HG03097 (cell line): ENCODE data around the gene ZNF804A.
A peak's percentile ranks its signal among the peaks of the same experiment; 100 is the strongest.

Experiments used
- ATAC-seq: cut with Tn5 transposase; IDR thresholded peaks from one replicate; pipeline ENCODE4 v1.9.1; 2021; ENCODE audit not compliant: unreplicated experiment, low FRiP score

The ZNF804A gene

GRCh38 chr2:184598316-184599053 lies at the start of gene ZNF804A:
Gene ZNF804A (plus strand): TSS chr2:184598529. CDS start chr2:184598960, 431 bp downstream.
- ATAC-seq: peak; percentile 89

- ATAC-seq: no peak
Measured at GRCh38 chr2:184549153-184549552, 49.2 kb upstream of the ZNF804A start.

DNA sequence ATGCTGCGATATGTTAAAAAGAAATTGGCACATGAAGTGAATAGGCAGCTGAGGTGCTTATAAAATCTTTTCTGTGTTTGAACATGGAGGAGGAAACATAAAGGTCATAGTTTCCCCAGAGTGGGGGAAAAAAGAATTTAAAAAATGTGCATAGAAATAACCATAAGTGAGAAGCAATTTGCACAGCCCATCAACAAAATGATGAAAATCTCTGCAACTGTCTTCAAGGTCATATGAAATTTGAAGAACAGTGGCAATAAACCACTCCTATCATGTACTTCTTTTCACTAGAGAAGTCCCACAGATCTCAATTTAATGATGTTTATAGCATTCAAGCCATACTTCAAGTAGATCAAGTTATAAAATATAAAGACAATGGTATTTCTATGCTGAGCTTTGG lies 46.7 kb upstream of the ZNF804A start:
- ATAC-seq: no peak

DNA sequence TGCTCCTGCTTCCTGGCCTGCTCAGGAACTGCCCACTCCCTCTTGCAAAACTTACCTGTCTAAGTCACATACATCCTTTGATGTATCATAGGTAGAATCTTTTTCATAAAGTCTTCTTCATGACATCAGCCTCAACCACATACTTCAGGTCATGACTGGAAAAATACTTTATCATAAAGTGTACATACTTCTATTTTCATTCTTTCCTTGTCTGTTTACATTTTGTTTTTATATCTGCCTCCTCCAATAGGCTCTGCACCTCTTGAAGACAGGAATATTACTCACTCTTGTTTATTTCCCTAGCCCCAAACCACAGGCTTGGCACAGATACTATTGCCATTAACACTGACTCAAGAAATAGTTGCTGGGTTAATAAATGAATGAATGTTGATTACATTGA lies 43.6 kb upstream of the ZNF804A start:
- no peak for ATAC-seq

- no peak for ATAC-seq
Measured at GRCh38 chr2:184555352-184555751, 43.0 kb upstream of the ZNF804A start.

GRCh38 chr2:184556639-184557038 lies 41.7 kb upstream of the ZNF804A start:
- no peak for ATAC-seq

DNA sequence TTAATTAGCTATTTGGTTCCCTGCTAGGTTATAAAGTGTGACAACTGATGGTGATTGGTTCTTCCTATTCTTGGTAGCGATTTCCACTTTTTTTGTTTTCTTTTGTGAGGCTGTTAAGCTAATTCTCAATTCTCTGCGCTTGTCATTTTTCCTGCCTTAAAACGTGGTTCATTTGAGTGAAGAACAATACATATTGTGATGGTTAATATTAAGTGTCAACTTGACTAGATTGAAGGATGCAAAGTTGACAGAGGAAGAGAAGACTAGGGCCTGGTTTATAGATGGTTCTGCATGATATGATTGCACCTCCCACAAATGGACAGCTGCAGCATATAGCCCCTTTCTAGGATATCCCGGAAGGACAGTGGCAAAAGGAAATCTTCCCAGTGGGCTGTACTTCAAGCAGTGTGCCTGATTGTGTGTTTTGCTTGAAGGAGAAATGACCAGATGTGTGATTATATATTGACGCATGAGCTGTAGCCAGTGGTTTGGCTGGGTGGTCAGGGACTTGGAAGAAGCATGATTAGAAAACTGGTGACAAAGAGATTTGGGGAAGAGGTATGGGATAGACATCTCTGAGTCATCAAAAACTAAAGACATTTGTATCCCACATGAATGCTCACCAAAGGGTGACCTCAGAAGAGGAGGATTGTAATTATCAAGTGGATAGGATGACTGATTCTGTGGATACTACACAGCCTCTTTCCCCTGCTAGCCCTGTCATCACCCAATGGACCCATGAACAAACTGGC lies 39.4 kb upstream of the ZNF804A start:
- ATAC-seq: no peak

- no peak for ATAC-seq
Measured at GRCh38 chr2:184560603-184561002, 37.7 kb upstream of the ZNF804A start.

- ATAC-seq: no peak
Measured at GRCh38 chr2:184562532-184562931, 35.8 kb upstream of the ZNF804A start.

GRCh38 chr2:184564092-184564491 lies 34.2 kb upstream of the ZNF804A start:
- ATAC-seq: no peak

DNA sequence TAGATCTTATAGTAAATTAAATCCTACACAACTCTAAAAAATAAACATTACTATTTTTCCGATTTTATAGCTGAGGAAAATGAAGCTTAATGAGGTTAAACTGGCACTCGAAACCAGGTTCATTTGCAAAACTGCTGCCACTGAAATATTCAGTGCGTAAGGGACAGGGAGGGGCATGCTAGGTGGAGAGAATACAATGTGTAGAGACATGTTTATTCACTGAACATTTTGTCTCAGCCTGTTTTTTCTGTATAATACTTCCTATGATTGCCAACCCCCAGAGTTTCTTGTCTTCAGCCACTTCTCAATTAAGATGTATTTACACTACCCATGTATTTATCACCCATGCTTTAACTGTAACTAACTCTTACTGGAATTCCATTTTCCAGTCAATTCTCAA lies 31.6 kb upstream of the ZNF804A start:
- no peak for ATAC-seq

- ATAC-seq: no peak
Measured at GRCh38 chr2:184577056-184577455, 21.3 kb upstream of the ZNF804A start.

GRCh38 chr2:184577743-184578142 lies 20.6 kb upstream of the ZNF804A start:
- ATAC-seq: no peak

DNA sequence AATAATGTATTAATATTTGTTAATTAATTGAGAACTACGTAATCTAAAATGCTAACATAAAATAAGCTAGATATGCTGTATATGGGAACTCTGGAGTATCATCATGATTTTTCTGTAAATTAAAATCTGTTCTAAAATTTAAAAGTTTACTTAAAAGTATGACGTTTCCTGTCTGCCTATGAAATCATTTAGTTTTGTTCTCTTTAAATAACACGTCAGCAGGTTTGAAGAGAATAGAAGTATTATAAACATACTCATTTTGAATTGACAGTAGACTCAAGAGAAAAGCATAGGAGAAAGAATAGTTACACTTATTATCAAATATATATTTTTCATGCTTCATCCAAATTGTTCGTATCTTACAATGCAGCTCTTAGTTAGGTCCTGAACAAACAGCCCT lies 19.1 kb upstream of the ZNF804A start:
- no peak for ATAC-seq

GRCh38 chr2:184581391-184581790 lies 16.9 kb upstream of the ZNF804A start:
- no peak for ATAC-seq

GRCh38 chr2:184589261-184589660 lies 9.1 kb upstream of the ZNF804A start:
- ATAC-seq: no peak

GRCh38 chr2:184596819-184597411 lies 1.4 kb upstream of the ZNF804A start:
- no peak for ATAC-seq

- ATAC-seq: no peak
Measured at GRCh38 chr2:184597571-184597991, 748 bp upstream of the ZNF804A start.

DNA sequence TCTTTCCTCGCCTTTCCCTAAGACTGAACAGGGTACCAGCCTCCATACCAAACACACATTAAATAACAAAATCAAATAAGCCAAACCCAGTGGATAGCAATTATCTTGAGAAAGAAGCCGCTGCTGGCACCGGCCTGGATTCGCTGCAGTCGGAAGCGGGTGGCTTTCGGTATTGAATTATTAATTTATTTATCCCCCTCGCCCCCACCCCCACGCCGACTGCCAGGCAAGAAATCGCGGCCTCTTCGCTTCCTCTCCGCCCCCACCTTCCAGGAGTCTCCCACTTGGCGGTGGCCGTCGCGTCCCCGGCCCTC lies 370 bp upstream of the ZNF804A start:
- no peak for ATAC-seq

DNA sequence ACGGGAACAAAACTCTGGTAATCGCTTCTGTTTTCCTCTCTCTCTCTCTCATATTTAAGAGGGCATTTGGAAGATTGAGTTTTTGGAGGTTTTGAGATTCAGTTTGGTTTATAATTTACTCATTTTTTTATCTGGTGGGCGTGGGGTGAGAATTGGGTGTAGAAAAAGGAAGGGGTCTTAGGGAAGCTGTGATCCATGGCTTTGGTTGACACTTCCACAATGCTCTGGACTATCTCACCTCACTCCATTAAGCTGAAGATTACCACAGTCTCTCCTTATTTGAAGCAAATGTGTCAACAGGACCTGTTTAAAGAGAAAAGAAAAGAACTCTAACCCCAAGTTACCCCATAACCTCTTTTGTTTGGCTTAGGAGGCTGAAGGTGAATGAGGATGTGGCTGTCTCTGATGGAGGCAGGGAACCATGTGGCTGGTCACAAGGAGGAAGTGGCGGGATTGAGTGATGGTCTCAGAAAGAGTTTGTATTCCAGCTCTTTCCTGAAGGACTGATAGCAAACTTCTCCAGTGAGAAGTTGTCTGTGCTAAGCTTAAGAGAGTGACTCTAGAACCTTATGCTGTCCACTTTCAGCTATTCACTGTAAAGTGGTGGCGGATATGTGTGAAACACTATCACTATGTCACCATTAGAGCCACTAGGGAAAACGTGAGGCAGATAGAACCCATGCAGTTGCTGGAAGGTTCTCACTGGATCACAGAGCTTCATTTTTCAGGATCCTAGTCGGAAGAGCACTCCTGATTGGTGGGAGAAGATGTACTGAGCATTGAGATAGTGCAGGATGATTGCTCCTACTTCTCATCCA lies 934 bp downstream of the ZNF804A start:
- no peak for ATAC-seq

DNA sequence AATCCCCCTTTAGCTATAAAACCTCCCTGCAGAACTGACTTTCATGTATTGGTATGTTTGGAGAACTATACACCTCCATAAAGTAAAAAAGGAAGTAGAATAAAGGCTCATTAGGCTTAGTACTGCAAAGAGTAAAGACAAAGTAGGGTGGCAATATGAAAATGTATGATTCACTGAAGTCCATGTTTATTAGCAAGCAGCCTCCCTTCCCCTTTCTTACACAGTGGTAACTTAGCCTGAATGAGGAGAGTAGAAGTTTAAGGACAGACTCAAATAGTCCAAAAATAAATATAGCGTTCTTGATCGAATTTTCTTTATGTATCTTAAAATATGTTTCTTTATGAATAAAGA lies 1.5 kb downstream of the ZNF804A start:
- ATAC-seq: no peak
